Adrenal gland (tissue), 12 donors: Measurements from ENCODE around the gene PRKCE. TPM values are rescaled to one million over a fixed set of nuclear protein-coding genes. Genes with fewer than 3 reads are reported as not detected.

Source experiments
- DNase-seq, 7 donors: peaks; one replicate each; pipeline ENCODE4 v3.0.0-alpha.2; 2019 to 2020
- H3K27ac ChIP-seq, 5 donors: fragments of 200-600 bp; sonication (generic) in 4 of 5; 1 replicate in 3 of 5; 2 replicates in 2 of 5; pipeline versions ENCODE4 v1.5.1 to v1.8.0; 2016 to 2020; ENCODE audit warnings: mild to moderate bottlenecking in 1 of 5
- H3K27me3 ChIP-seq: fragments of 200-600 bp; 2 replicates; pipeline ENCODE4 v1.8.0; 2021
- H3K36me3 ChIP-seq, 2 donors: fragments of 200-600 bp; replicated peaks in 1 of 2; 1 replicate in 1 of 2; 2 replicates in 1 of 2; pipeline versions ENCODE4 v1.5.1 to v1.8.0; 2018 to 2022
- H3K4me1 ChIP-seq, 2 donors: fragments of 200-600 bp; replicated peaks in 1 of 2; 1 replicate in 1 of 2; 2 replicates in 1 of 2; pipeline versions ENCODE4 v1.5.1 to v1.8.0; 2018 to 2021
- H3K4me3 ChIP-seq, 4 donors: fragments of 200-600 bp; sonication (generic) in 3 of 4; one replicate each; pipeline ENCODE4 v1.5.1; 2016 to 2018
- H3K9me3 ChIP-seq, 3 donors: fragments of 200-600 bp; sonication (generic) in 1 of 3; replicated peaks in 1 of 3; 1 replicate in 2 of 3; 2 replicates in 1 of 3; pipeline versions ENCODE4 v1.5.1 to v1.8.0; 2016 to 2021
- POLR2A ChIP-seq, 2 donors: fragments of 450-650 bp; IDR thresholded peaks; one replicate each; pipeline ENCODE4 v1.6.1; 2017; ENCODE audit warnings: antibody characterized with exemption in 2 of 2, mild to moderate bottlenecking in 2 of 2, moderate library complexity in 1 of 2
- WGBS, 4 donors: extraction: QIAGEN DNeasy Blood & Tissue Kit in 2 of 4; methylation state at CpG; one replicate each; pipeline versions ENCODE4 v1.1.5 to v1.1.7; 2013 to 2017; 5-methylcytosine and 5-hydroxymethylcytosine counted together
- intact Hi-C, 2 donors: fragments of 100-400 bp; cut with DNase I; formaldehyde crosslinking; loops; one replicate each; pipeline versions ENCODE4 v1.14.1 to v1.15.0; 2022 to 2023
- polyA plus RNA-seq, 3 donors: library from polyadenylated mRNA; stranded (reverse); fragments of 200-250 nt in 2 of 3; fragments of 350-450 nt in 1 of 3; fragmentation: Illumina TruSeq in 1 of 3; extraction: RNeasy Lipid Tissue Mini Kit (QIAGEN cat#74804) in 1 of 3; gene quantifications; one replicate each; pipeline ENCODE4 v1.2.3, GENCODE V29; 2013 to 2014
- total RNA-seq, 9 donors: library from RNA; depleted of rRNA in 4 of 9; stranded (reverse); fragments of >200 nt in 4 of 9; fragments of 120-200 nt in 1 of 9; fragmentation: NEBNext Ultra II Directional in 1 of 9; extraction: Animal tissue kit (Norgen Biotek cat#: 25700) in 1 of 9; gene quantifications; one replicate each; pipeline versions ENCODE4 v1.1.0 to v1.2.4, GENCODE V29; 2013 to 2023
- TF ChIP-seq, protein P1 (sequence below), 6 experiments: fragments of 450-650 bp in 4 of 6; fragments of 200-600 bp in 2 of 6; sonication (generic) in 1 of 6; IDR thresholded peaks; 1 replicate in 5 of 6; 2 replicates in 1 of 6; pipeline versions ENCODE4 v1.5.1 to v1.8.0; 2016 to 2021; ENCODE audit warnings: antibody characterized with exemption in 6 of 6, mild to moderate bottlenecking in 2 of 6, moderate library complexity in 1 of 6
- donor health status: healthy with polysubstance abuse.
- donor health status: Bipolar disorder and iron deficiency.
- donor health status: DM: yes; HTN: yes; CAD: no.
- donor health status: DM: no; HTN: no; CAD: no.
- donor health status: DM: no; HTN: no; CAD: no.
- donor health status: DM: yes; HTN: yes; CAD: no.

Gene PRKCE
- total and polyA plus RNA-seq, 12 donors = 1.9 to 19.2 (median 8.0) TPM

DNA sequence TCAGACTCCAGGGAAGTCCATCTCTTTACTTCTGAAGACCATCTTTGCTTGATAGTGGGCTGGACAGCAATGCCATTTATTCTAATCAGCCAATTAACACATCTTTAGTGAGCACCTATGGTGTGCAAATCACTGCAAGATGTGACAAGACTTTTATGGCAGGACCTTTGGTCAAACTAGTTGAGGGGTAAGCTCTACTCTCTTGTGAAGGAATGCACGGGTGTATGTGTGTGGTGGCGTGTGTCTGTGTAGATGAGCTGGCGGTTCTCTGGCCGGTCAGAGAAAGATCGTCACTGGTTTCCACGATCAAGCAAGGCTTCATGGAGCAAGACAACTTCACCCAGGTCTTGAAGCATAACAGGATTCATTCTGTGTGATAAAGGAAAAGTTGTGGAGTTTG is 364.6 kb downstream of the PRKCE start:
- no peaks in the 10 kb centered on the region for H3K9me3 ChIP-seq
- intact Hi-C loops = no loop called here
- peak overlapping the region in 2 of 5 donors; percentile 17 to 80 for H3K27ac ChIP-seq
- no peaks in the 10 kb centered on the region for H3K27me3 ChIP-seq
- DNase-seq = no peak
- no peak overlapping the region for H3K4me3 ChIP-seq
- peaks cover 0 to 13% of the 10 kb centered on the region in 2 donors for H3K4me1 ChIP-seq
- no peaks in the 10 kb centered on the region for H3K36me3 ChIP-seq
- WGBS, 4 donors = 90 to 99% (median 97%) methylated on average over 6 of the region's 6 CpGs
- TF ChIP-seq, protein P1, sequence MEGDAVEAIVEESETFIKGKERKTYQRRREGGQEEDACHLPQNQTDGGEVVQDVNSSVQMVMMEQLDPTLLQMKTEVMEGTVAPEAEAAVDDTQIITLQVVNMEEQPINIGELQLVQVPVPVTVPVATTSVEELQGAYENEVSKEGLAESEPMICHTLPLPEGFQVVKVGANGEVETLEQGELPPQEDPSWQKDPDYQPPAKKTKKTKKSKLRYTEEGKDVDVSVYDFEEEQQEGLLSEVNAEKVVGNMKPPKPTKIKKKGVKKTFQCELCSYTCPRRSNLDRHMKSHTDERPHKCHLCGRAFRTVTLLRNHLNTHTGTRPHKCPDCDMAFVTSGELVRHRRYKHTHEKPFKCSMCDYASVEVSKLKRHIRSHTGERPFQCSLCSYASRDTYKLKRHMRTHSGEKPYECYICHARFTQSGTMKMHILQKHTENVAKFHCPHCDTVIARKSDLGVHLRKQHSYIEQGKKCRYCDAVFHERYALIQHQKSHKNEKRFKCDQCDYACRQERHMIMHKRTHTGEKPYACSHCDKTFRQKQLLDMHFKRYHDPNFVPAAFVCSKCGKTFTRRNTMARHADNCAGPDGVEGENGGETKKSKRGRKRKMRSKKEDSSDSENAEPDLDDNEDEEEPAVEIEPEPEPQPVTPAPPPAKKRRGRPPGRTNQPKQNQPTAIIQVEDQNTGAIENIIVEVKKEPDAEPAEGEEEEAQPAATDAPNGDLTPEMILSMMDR (IDR thresholded peaks at IDR 0.05) = no peak
- TF ChIP-seq POLR2A (IDR thresholded peaks at IDR 0.05) = no peak

DNA sequence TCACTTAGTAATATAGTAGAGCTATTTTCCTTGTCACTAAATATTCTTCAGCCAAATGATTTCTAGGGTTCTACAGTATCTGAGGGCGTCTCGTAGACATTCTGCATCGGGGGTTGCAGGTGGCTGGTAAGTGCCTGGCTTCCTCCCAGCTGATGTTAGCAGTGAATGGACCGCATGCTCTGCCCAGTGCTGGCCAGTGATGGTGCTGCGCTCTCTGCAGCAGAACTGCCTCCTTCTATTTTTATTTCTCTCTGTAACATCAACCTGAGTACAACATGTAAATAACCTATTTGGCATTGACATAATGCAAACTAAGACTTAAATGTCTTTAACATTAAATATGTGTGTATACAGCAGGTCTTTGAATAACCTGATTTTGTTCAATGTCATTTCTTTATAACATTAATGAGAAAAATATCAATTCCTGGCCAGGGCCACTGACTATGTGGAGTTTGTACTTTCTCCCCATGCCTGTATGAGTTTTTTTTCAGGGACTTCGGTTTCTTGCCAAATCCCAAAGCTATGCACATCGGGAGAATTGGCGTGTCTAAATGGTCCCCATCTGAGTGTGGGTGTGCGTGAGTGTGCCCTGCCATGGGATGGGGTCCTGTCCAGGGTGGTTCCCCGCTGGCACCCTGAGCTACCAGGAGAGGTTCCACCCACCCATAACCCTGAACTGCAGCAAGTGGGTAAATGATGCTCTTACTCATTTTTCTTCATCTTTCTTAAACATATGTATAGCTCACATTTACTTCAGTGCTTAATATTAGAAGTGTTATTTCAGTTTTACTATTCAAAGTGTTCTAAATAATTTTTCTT is 367.5 kb downstream of the PRKCE start:
- no peak for TF ChIP-seq POLR2A (IDR thresholded peaks at IDR 0.05)
- intact Hi-C loops = no loop called here
- H3K36me3 ChIP-seq = no peaks in the 10 kb centered on the region
- H3K27me3 ChIP-seq = no peaks in the 10 kb centered on the region
- 82 to 94% (median 89%) methylated on average over 10 of the region's 10 CpGs for WGBS, 4 donors
- no peak overlapping the region for H3K4me3 ChIP-seq
- DNase-seq = no peak
- no peak overlapping the region for H3K27ac ChIP-seq
- no peaks in the 10 kb centered on the region for H3K9me3 ChIP-seq
- H3K4me1 ChIP-seq = peaks cover 0 to 13% of the 10 kb centered on the region in 2 donors

DNA sequence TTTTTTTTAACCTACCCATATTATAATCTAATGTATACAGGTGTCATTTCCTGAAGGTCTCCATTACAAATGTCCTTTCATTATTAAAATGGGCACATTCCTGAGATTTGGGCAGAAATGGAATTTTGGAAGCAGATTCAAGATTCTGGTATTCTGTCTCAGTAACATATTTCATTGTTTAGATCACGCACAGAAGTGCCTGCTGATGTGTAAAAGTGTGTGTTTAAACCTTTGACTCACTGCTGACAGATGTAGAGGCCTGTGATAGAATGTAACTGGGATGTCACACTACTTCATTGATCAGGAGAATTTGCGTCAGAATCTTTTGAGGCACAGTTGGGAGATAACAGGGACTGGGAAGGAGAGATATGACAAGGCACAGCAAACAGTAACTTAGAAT is 368.9 kb downstream of the PRKCE start:
- Histone ChIP-seq H3K27ac (no peak overlapping the region), H3K36me3 (no peaks in the 10 kb centered on the region), H3K4me3 (no peak overlapping the region), H3K9me3 (no peaks in the 10 kb centered on the region), H3K4me1 (peaks cover 0 to 6% of the 10 kb centered on the region in 2 donors), H3K27me3 (no peaks in the 10 kb centered on the region)
- whole genome bisulfite sequencing, 4 donors = 93 to 97% (median 96%) methylated on average over 2 of the region's 2 CpGs
- intact Hi-C loops = no loop called here
- TF ChIP-seq POLR2A (IDR thresholded peaks at IDR 0.05) = no peak
- TF ChIP-seq, protein P1 (IDR thresholded peaks at IDR 0.05) = no peak
- no peak for DNase-seq

DNA sequence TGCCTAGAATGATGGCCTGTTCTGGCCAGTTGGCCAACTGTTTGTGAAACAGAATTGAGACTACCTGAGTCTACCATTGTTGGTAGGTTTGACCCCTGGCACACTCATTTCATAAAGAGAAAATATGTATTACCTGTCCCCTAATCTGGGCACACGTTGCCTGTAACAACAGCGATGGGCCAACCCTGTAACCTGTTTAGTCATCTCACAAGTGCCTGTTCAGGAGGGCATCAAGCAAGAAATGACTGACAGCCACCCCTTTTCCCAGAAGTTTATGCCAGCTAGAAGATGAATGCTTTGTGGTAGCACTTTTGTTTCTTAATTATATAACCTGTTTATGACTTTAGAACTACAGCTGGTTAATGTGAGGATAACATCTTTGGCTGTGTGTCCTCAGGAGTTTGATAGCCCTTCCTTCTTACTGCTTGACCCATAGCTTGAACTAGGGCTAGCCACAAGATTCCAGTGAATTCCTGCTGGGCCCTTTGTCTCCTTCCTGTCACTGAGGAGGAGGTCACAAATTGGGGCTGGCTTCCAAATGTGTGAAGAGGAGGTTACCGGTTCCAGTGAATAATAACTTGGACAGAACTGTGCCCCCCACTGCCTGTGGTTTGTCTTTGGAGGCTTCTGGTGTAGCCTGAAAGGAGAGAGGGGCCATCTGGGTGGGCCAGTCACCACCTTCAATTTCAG is 371.8 kb downstream of the PRKCE start:
- Histone ChIP-seq H3K36me3 (no peaks in the 10 kb centered on the region), H3K4me3 (no peak overlapping the region), H3K4me1 (no peaks in the 10 kb centered on the region), H3K27ac (peak overlapping the region in 1 of 5 donors; percentile 3), H3K9me3 (no peaks in the 10 kb centered on the region), H3K27me3 (no peaks in the 10 kb centered on the region)
- DNase-seq = no peak
- WGBS, 4 donors = 80 to 86% (median 84%) methylated on average over 3 of the region's 3 CpGs
- intact Hi-C loops = no loop called here
- TF ChIP-seq POLR2A (IDR thresholded peaks at IDR 0.05) = no peak
- TF ChIP-seq, protein P1 (IDR thresholded peaks at IDR 0.05) = no peak
